ENCODE results near the gene MGAT5. TPM values are rescaled to one million over a fixed set of nuclear protein-coding genes. Genes with fewer than 3 reads are reported as not detected.
"Not testable (repeated sequence)": the region's sequence is repeated elsewhere in the genome, so short reads cannot be mapped to it uniquely, and the experiment has no call there.

MGAT5 gene
- total RNA-seq, 1 donor from 2014 or later = 54.4 TPM

GRCh38 chr2:134468776-134469175 is 214.9 kb downstream of the MGAT5 start:
- TF ChIP-seq CTCF (IDR thresholded peaks at IDR 0.05) = no peak
- no peak for DNase-seq
- Histone ChIP-seq H3K4me1 (no peaks in the 10 kb centered on the region), H3K9me3 (no peaks in the 10 kb centered on the region), H3K27ac (no peak overlapping the region), H3K36me3 (no peaks in the 10 kb centered on the region), H3K4me3 (no peak overlapping the region), H3K27me3 (no peaks in the 10 kb centered on the region)
- no peak for ATAC-seq
- intact Hi-C loops (cut with DNase I) = no loop called here

- H3K27ac ChIP-seq = no peak overlapping the region
- no peaks in the 10 kb centered on the region for H3K9me3 ChIP-seq
- DNase-seq (no peak), ATAC-seq (peak; percentile 10)
- H3K27me3 ChIP-seq = no peaks in the 10 kb centered on the region
- no peak for TF ChIP-seq CTCF (IDR thresholded peaks at IDR 0.05)
- H3K4me3 ChIP-seq = no peak overlapping the region
- no peaks in the 10 kb centered on the region for H3K36me3 ChIP-seq
- intact Hi-C loops (cut with DNase I) = no loop called here
- H3K4me1 ChIP-seq = no peaks in the 10 kb centered on the region
Observed at GRCh38 chr2:134469516-134470115, 215.7 kb downstream of the MGAT5 start.

GRCh38 chr2:134470561-134471168 is 216.8 kb downstream of the MGAT5 start:
- no peak for TF ChIP-seq CTCF (IDR thresholded peaks at IDR 0.05)
- DNase-seq = no peak
- intact Hi-C loops (cut with DNase I) = no loop called here

GRCh38 chr2:134476982-134477381 is 223.1 kb downstream of the MGAT5 start:
- H3K9me3 ChIP-seq; H3K36me3 ChIP-seq; H3K4me3 ChIP-seq; intact Hi-C loops (cut with DNase I); H3K27ac ChIP-seq; H3K27me3 ChIP-seq; DNase-seq; ATAC-seq; H3K4me1 ChIP-seq: not testable (repeated sequence)

More at GRCh38 chr2:134470561-134471168, 216.8 kb downstream of the MGAT5 start:
- Histone ChIP-seq H3K27ac (no peak overlapping the region), H3K4me1 (no peaks in the 10 kb centered on the region), H3K9me3 (no peaks in the 10 kb centered on the region), H3K36me3 (no peaks in the 10 kb centered on the region), H3K4me3 (no peak overlapping the region), H3K27me3 (no peaks in the 10 kb centered on the region)
- ATAC-seq = no peak

- H3K9me3 ChIP-seq = no peaks in the 10 kb centered on the region
- TF ChIP-seq CTCF (IDR thresholded peaks at IDR 0.05) = no peak
- no peaks in the 10 kb centered on the region for H3K27me3 ChIP-seq
- H3K4me3 ChIP-seq = no peak overlapping the region
- DNase-seq = no peak
- ATAC-seq = no peak
- no peaks in the 10 kb centered on the region for H3K4me1 ChIP-seq
- no peaks in the 10 kb centered on the region for H3K36me3 ChIP-seq
- intact Hi-C loops (cut with DNase I) = no loop called here
- no peak overlapping the region for H3K27ac ChIP-seq
Observed at GRCh38 chr2:134479696-134480330, 225.9 kb downstream of the MGAT5 start.

- no peaks in the 10 kb centered on the region for H3K36me3 ChIP-seq
- DNase-seq (no peak), ATAC-seq (peak; percentile 47)
- no peak overlapping the region for H3K27ac ChIP-seq
- no peaks in the 10 kb centered on the region for H3K27me3 ChIP-seq
- intact Hi-C loops (cut with DNase I) = no loop called here
- TF ChIP-seq CTCF (IDR thresholded peaks at IDR 0.05) = no peak
- no peak overlapping the region for H3K4me3 ChIP-seq
- H3K9me3 ChIP-seq = no peaks in the 10 kb centered on the region
- H3K4me1 ChIP-seq = no peaks in the 10 kb centered on the region
Observed at GRCh38 chr2:134482131-134482723, 228.4 kb downstream of the MGAT5 start.

Data from upper lobe of right lung (tissue), 1 donor.